ENCODE measurements around the gene CR1L.
"Not testable (repeated sequence)": the region's sequence is repeated elsewhere in the genome, so short reads cannot be mapped to it uniquely, and the experiment has no call there.

The CR1L gene

GRCh38 chr1:207646171-207646570 lies 1.2 kb downstream of the CR1L start:
- DNase-seq (ENCODE audit: low spot score) = no peak

DNA sequence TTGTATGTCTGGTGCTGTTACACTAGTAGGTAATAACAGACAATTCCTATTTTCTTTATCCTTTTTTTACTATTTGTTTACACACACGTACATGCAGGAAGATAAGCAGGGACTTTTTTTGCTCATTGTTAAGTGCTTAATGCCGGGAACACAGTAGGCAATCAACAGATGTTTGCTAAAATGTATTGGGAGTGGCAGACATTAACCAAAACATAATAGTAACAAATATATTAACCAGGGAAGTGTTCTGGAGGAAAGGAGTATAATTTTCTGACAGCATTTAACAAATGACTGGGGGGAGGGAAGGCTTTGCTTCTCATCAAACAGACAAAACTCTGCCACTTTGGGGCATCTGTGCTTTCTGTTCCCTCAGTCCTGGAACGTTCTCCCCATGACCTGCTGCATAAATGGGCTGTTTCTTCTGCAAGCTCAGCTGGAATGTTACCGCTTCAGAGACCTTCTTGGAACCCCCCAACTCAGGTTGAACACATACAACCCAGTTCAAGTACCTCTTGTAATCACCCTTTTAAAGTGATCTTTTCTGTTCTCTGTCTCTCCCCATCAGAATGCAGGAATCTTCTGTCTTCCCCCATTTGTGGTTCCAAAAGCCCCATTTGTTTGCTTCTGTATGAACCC lies 2.1 kb downstream of the CR1L start:
- no peak for DNase-seq (ENCODE audit: low spot score)

- no peak for DNase-seq (ENCODE audit: low spot score)
Observed at GRCh38 chr1:207647671-207648333, 2.9 kb downstream of the CR1L start.

- no peak for DNase-seq (ENCODE audit: low spot score)
Observed at GRCh38 chr1:207648334-207649209, 3.6 kb downstream of the CR1L start.

DNA sequence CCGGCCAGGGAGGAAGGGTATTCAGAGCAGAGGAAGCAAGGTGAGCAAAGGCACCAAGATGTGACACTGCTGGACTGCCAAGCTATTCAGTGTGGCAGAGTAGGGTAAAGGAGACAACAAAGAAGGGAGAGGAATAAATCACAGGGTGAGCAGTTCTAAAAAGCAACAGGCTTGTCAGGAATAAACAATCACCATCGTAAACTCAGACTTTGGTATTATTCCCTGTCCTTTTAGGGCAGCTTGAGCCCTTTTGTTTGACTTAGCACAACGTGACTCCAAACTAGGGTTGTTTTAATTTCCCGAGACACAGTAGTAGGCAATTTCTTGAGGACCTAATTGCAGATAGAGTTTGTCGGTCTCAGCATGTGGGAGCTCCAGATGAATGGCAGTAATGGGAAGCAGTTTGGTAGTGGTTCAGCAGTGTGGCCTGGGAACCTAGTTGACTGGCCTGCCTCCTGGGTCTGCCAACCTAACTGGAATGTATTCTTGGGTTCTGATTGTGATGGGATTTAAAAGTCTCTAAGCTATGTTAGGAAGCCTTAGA lies 4.3 kb downstream of the CR1L start:
- DNase-seq (ENCODE audit: low spot score) = no peak

DNA sequence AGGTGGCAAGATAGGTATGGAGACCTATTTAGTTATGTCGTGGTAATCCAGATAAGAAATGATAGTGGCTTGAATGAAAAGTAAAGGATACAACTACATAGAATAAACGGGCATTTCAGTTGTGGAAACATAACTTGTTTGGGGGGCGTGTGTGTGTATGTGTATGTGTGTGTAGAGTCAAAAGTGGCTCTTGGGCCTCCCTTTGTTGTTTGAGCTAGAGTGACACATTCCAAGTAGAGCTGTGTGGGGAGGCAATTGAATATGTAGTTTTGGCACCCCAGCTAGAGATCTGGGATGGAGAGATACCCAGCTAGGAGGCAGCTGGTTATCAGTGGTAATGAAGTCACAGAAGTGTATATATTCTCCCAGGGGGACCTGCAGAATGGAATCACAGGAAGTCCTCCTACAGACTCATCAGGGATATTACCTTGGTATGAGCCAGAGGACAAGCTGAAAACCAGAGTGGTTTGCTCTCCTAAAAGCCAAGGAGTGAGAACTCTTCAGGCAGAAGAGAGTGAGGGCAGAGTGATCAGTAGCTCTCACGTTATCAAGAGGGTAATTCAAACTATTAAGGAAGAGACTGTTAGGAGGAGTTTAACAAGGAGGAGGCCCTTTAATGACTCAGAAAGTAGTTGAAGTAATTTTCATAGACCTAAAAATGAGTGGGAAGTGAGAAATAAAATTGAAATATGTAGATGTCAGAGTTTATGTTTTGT lies 5.1 kb downstream of the CR1L start:
- DNase-seq (ENCODE audit: low spot score) = no peak

GRCh38 chr1:207651583-207651982 lies 6.7 kb downstream of the CR1L start:
- no peak for DNase-seq (ENCODE audit: low spot score)

DNA sequence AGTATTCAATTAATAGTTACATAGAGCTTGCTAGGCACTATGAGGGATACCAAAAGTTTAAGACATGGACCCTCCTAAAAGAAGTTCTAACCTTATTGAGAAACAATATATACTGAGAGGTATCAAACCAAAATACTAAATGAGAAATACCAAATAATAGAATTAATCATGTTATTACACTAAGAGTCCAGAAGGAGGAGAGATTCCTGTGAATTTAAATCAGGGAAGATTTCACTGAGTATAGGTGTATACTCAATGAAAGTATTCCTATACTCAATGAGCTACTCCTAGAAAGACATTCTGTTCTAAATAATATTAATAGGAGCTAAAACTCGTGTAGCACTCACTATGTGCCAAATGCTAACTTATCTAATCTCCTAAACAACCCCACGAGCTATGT lies 9.4 kb downstream of the CR1L start:
- no peak for DNase-seq (ENCODE audit: low spot score)

DNA sequence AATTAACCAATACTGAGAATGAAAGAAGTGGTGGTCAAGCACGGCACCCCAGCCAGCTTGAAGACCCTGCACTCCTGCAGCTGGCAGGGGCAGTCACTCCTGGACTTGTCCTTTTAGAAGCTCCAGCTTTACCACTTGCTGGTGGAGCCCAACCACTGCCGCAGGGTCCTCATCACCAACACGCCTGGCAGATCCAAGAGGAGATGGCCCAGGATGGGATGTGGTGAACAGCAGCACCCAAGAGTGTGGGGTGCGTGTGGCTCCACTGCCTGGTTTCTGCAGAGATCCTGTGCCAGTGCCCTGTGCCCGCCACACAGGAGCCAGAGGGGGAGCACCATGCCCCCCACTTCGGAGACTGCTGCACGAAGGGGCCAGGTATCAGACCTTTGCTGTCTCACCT lies 13.5 kb downstream of the CR1L start:
- DNase-seq (ENCODE audit: low spot score) = no peak

GRCh38 chr1:207658904-207659485 lies 14.1 kb downstream of the CR1L start:
- DNase-seq (ENCODE audit: low spot score) = no peak

DNA sequence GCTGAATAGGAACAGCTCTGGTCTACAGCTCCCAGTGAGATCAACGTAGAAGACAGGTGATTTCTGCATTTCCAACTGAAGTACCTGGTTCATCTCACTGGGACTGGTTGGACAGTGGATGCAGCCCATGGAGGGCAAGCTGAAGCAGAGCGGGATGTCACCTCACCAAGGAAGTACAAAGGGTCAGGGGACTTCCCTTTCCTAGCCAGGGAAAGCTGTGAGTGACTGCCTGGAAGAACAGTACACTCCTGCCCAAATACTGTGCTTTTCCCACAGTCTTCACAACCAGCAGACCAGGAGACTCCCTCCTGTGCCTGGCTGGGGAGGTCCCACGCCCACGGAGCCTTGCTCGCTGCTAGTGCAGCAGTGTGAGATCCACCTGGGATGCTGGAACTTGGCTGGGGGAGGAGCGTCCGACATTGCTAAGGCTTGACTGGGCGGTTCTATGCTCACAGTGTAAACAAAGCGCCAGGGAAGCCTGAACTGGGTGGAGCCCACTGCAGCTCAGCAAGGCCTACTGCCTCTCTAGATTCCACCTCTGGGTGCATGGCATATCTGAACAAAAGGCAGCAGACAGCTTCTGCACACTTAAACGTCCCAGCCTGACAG lies 14.7 kb downstream of the CR1L start:
- no peak for DNase-seq (ENCODE audit: low spot score)

DNA sequence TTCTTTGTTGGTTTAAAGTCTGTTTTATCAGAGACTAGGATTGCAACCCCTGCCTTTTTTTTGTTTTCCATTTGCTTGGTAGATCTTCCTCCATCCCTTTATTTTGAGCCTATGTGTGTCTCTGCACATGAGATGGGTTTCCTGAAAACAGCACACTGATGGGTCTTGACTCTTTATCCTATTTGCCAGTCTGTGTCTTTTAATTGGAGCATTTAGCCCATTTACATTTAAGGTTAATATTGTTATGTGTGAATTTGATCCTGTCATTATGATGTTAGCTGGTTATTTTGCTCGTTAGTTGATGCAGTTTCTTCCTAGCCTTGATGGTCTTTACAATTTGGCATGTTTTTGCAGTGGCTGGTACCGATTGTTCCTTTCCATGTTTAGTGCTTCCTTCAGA lies 16.5 kb downstream of the CR1L start:
- not testable (repeated sequence) for DNase-seq (ENCODE audit: low spot score)

- DNase-seq (ENCODE audit: low spot score) = no peak
Observed at GRCh38 chr1:207666342-207666741, 21.4 kb downstream of the CR1L start.

GRCh38 chr1:207669528-207670009 lies 24.6 kb downstream of the CR1L start:
- DNase-seq (ENCODE audit: low spot score) = no peak

DNA sequence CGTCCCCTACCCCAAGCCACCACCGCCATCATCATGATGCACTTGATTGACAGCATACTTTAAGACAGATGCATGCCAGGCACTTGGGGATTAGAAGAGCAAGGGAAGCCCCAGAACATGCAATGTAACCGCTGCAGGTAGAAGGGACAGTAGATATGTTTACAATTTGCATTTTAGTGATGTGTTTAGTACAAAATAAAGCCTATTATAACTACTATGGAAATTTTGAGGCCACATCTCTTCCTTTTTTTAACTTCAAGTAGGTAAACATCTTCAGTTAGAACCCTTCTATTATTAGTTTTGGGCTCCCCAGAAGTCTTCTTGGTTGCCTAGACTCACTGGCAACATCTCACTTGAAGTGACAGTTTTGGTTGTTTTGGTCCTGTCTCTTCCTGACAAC lies 25.3 kb downstream of the CR1L start:
- DNase-seq (ENCODE audit: low spot score) = no peak

DNA sequence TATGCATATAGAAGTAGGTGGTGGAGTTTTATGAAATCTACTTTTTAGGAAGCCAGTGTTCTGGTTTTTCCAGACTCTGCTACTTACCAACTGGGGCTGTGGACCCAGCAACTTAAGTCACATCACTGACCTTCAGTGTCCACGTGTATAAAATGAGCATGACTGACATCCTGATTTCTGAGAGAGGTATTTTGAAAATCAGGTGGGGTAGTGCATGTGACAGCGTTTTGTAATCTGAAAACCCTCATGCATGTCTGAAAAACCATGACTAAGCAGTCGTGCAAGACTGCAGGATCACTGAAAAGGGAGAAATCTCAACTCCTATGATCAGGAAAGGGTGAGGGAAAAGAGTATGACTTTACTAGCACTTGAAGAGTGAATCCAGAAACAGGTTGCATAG lies 26.1 kb downstream of the CR1L start:
- no peak for DNase-seq (ENCODE audit: low spot score)

GRCh38 chr1:207672522-207673130 lies 27.7 kb downstream of the CR1L start:
- DNase-seq (ENCODE audit: low spot score) = peak; percentile 43

DNA sequence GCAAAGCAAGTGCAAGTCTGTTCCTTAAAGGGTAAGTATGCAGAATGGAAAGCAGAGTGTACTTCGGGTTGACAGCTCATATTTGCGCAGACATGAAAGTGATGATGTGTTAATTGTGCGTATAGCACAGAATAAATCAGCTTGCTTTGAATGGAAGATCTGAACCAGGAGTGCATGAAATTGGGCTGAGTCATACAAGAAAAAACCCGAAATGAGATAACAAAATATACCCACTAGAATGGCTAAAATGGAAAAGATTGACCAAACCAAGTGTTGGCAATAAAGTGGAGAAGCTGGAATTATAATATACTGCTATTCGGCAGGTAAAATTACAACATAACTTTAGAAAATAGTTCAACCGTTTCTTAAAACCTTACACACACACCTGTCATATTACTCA lies 28.5 kb downstream of the CR1L start:
- DNase-seq (ENCODE audit: low spot score) = no peak

GRCh38 chr1:207676153-207676552 lies 31.2 kb downstream of the CR1L start:
- DNase-seq (ENCODE audit: low spot score) = no peak

GRCh38 chr1:207680590-207681388 lies 35.9 kb downstream of the CR1L start:
- DNase-seq (ENCODE audit: low spot score) = not testable (repeated sequence)
